ENCODE results near the gene HDDC2. TPM values are rescaled to one million over a fixed set of nuclear protein-coding genes. Genes with fewer than 3 reads are reported as not detected.

The HDDC2 gene
- total RNA-seq, 2 experiments from 2014 or later, result 119 to 121 TPM

DNA sequence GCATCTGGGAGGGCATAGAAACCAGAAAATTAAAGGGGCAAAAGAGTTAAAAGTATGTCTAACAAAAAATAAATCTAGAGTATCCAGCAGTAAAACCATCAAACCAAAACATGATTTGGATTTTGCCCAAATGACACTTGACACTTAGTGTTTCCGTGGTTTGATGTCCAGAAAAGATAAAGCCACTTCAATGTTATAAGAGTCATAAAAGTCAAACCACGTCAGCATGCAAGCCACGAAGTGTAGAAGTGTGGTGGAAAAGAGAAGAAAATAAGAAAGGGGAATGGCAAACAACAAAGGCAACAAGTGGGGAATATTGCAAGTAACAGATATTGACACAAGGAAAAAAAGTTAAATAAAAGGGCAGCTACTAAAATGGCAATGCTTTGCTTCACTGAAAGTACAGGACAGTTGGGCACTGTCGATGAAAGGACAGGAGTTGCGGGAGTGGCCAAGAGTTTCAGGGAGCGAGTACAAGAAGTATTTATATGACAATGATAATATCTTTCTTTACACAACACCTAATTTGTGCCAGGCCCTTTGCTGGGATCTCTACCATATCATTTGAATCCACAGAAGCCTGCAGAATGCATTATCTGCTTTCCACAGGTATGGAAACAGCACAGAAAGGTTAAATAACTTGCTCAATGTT lies 6.3 kb upstream of the HDDC2 start:
- Mint-ChIP-seq H3K9me3 (no peaks in the 10 kb centered on the region), H3K36me3 (ENCODE audit: low read depth) (no peaks in the 10 kb centered on the region), H3K27ac (no peak overlapping the region), H3K27me3 (peaks cover 10% of the 10 kb centered on the region), H3K4me1 (ENCODE audit: low read depth) (peaks cover 11% of the 10 kb centered on the region), H3K4me3 (no peak overlapping the region)
- intact Hi-C loops (cut with micrococcal nuclease), result no loop called here
- DNase-seq (no peak), ATAC-seq (no peak)
- CTCF ChIA-PET, result interaction anchor here (0.9 kb wide), 1 partner anchor 462 kb away, joined by 3 read pairs; no protein-coding TSS in a partner anchor
- POLR2A ChIA-PET, result no interaction called here
- TF ChIP-seq, protein P1, sequence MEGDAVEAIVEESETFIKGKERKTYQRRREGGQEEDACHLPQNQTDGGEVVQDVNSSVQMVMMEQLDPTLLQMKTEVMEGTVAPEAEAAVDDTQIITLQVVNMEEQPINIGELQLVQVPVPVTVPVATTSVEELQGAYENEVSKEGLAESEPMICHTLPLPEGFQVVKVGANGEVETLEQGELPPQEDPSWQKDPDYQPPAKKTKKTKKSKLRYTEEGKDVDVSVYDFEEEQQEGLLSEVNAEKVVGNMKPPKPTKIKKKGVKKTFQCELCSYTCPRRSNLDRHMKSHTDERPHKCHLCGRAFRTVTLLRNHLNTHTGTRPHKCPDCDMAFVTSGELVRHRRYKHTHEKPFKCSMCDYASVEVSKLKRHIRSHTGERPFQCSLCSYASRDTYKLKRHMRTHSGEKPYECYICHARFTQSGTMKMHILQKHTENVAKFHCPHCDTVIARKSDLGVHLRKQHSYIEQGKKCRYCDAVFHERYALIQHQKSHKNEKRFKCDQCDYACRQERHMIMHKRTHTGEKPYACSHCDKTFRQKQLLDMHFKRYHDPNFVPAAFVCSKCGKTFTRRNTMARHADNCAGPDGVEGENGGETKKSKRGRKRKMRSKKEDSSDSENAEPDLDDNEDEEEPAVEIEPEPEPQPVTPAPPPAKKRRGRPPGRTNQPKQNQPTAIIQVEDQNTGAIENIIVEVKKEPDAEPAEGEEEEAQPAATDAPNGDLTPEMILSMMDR (IDR thresholded peaks at IDR 0.05), result no peak

DNA sequence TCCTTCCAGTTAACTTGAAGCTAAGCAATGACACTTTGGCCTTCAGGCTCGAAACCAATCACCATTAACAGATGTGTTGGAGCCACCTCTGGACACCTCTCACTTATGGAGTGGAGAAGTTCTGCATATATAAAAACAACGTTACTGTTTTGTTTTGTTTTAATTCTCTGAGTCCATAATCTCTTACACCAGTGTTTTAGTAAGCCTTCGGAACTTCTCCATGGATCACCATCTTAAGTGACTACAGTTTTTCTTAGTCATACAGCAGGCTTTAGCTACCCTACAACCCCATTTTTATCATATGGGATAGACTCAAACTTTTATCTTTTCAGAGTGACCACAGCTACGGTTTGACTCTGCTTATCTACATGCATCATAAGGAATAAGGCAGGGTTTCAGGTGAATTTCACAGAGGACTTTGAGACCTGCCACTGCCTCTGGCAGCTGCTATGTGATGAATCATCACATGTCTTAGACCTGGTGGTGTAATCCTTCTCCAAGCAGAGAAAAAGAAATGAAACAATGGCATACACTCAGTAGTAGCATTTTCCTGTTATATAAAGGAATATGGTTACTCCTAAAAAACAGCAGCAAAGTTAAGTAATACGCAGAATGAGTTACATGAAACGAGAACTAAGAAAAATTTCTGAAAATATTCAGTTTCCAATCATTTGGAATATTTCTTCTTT lies 5.5 kb upstream of the HDDC2 start:
- Mint-ChIP-seq H3K27me3 (peaks cover 7% of the 10 kb centered on the region), H3K27ac (no peak overlapping the region), H3K4me1 (ENCODE audit: low read depth) (peaks cover 18% of the 10 kb centered on the region), H3K9me3 (peaks cover 1% of the 10 kb centered on the region), H3K36me3 (ENCODE audit: low read depth) (no peaks in the 10 kb centered on the region), H3K4me3 (no peak overlapping the region)
- TF ChIP-seq, protein P1 (IDR thresholded peaks at IDR 0.05), result no peak
- ATAC-seq (no peak), DNase-seq (no peak)
- intact Hi-C loops (cut with micrococcal nuclease), result no loop called here
- CTCF ChIA-PET, result no interaction called here
- POLR2A ChIA-PET, result no interaction called here

DNA sequence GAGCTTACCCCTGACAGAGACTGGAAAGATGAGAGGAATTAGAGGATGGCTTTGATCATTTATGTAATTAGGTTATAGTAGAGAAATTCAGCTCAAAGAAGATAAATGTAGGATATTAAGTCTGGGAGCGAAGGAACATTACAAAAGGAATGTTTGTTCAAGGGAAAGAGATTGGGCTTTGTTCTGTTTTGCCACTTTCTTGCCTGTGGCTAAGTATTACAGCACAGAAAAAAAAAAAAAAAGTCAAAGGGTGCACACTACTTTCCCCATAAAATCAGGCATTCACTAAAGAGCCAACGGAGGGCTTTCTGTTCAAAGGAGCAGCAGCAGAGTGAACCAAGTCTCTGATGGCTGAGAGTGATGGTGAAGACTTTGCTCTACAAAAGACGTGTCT lies 5.0 kb upstream of the HDDC2 start:
- Mint-ChIP-seq H3K36me3 (ENCODE audit: low read depth) (no peaks in the 10 kb centered on the region), H3K27me3 (peaks cover 5% of the 10 kb centered on the region), H3K4me3 (no peak overlapping the region), H3K4me1 (ENCODE audit: low read depth) (peaks cover 21% of the 10 kb centered on the region), H3K27ac (no peak overlapping the region), H3K9me3 (peaks cover 1% of the 10 kb centered on the region)
- TF ChIP-seq, protein P1 (IDR thresholded peaks at IDR 0.05), result no peak
- ATAC-seq (no peak), DNase-seq (no peak)
- intact Hi-C loops (cut with micrococcal nuclease), result no loop called here
- POLR2A ChIA-PET, result no interaction called here
- CTCF ChIA-PET, result no interaction called here

DNA sequence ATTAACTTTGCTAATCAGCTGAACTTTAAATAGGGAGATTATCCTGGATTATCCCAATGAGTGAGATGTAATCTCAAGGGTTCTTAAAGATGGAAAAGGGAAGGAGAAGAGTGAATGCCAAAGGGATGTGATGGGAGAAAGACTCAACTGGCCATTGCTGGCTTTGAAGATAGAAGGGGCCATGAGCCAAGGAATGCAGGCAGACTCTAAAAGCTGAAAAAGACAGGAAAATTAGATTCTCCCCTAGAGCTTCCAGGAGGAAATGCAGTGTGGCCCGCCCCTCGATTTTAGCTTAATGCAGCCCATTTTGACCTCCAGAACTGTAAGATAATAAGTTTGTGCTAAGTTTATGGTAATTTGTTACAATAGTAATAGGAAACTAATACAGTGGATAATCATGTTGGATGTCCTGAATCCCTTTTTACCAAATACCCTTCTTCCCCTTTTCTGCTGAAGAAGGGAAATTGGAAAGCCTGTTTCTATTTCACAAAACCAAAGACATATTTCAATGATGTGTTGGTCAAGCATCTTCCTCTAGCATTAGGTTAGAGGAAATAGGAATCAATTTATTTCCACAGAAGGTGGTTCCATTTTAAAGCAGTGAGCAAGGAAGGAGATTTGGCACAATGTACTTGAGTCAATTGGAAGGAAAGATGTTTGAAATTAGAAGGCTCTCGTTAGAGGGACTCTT lies 3.3 kb upstream of the HDDC2 start:
- H3K9me3 Mint-ChIP-seq, result peaks cover 1% of the 10 kb centered on the region
- POLR2A ChIA-PET, result interaction anchor here (0.7 kb wide), 1 partner anchor 10 kb away, joined by 3 read pairs; no protein-coding TSS in a partner anchor
- intact Hi-C loops (cut with micrococcal nuclease), result no loop called here

More for the DNA sequence above, 3.3 kb upstream of the HDDC2 start:
- ATAC-seq (no peak), DNase-seq (no peak)
- Mint-ChIP-seq H3K4me3 (no peak overlapping the region), H3K36me3 (ENCODE audit: low read depth) (peaks cover 9% of the 10 kb centered on the region), H3K27me3 (peaks cover 3% of the 10 kb centered on the region), H3K27ac (no peak overlapping the region), H3K4me1 (ENCODE audit: low read depth) (peaks cover 25% of the 10 kb centered on the region)
- TF ChIP-seq, protein P1 (IDR thresholded peaks at IDR 0.05), result no peak
- CTCF ChIA-PET, result interaction anchor here (1.3 to 5.6 kb wide), 2 partner anchors 7 to 449 kb away, joined by 3 to 32 read pairs; no protein-coding TSS in a partner anchor

All from activated CD8-positive, alpha-beta T cell treated with anti-CD3 and anti-CD28 coated beads for 36 hours (primary cell).